Activated CD4-positive, alpha-beta T cell treated with anti-CD3 and anti-CD28 coated beads, Interleukin-2, amount 10 ng/mL, durations not matched to agents 7 days and 5 days (primary cell): ENCODE measurements around the gene EEF2. TPM values are rescaled to one million over a fixed set of nuclear protein-coding genes. Genes with fewer than 3 reads are reported as not detected.

Experiments
- CTCF ChIA-PET: fragments of 350-600 bp; sonication (Branson Sonifier 250); formaldehyde crosslinking; loops from one replicate; lab custom pipeline; 2021; ENCODE audit warnings: antibody characterized with exemption; lab: Charles Lee
- POLR2A ChIA-PET: fragments of 350-600 bp; sonication (Branson Sonifier 250); formaldehyde crosslinking; loops from one replicate; lab custom pipeline; 2021; ENCODE audit warnings: antibody characterized with exemption; lab: Charles Lee
- DNase-seq: peaks from one replicate; pipeline ENCODE4 v3.0.0-alpha.2; 2020
- H3K27ac Mint-ChIP-seq: one replicate; pipeline ENCODE4 v1.8.0; 2021; ENCODE audit warnings: mild to moderate bottlenecking, moderate library complexity, mixed read lengths
- H3K27me3 Mint-ChIP-seq: one replicate; pipeline ENCODE4 v1.8.0; 2021; ENCODE audit warnings: mixed read lengths
- H3K36me3 Mint-ChIP-seq: one replicate; pipeline ENCODE4 v1.8.0; 2021; ENCODE audit warnings: low read depth, mixed read lengths
- H3K4me1 Mint-ChIP-seq: one replicate; pipeline ENCODE4 v1.8.0; 2021; ENCODE audit warnings: mixed read lengths
- H3K4me3 Mint-ChIP-seq: one replicate; pipeline ENCODE4 v1.8.0; 2021; ENCODE audit warnings: mild to moderate bottlenecking, moderate library complexity, mixed read lengths
- H3K9me3 Mint-ChIP-seq: one replicate; pipeline ENCODE4 v1.8.0; 2021; ENCODE audit warnings: mixed read lengths
- microRNA-seq: library from miRNA; unstranded; fragments of <30 nt; microRNA quantifications from one replicate; pipeline ENCODE4 v1.2.0, GENCODE V29; 2021; ENCODE audit warnings: borderline microRNAs expressed, borderline replicate concordance
- total RNA-seq, 2 experiments: library from RNA; stranded (reverse); gene quantifications; one replicate each; pipeline ENCODE4 v1.2.3, GENCODE V29; 2021

EEF2 gene
- total RNA-seq, 2 experiments from 2014 or later = 1,428 to 1,492 TPM

DNA sequence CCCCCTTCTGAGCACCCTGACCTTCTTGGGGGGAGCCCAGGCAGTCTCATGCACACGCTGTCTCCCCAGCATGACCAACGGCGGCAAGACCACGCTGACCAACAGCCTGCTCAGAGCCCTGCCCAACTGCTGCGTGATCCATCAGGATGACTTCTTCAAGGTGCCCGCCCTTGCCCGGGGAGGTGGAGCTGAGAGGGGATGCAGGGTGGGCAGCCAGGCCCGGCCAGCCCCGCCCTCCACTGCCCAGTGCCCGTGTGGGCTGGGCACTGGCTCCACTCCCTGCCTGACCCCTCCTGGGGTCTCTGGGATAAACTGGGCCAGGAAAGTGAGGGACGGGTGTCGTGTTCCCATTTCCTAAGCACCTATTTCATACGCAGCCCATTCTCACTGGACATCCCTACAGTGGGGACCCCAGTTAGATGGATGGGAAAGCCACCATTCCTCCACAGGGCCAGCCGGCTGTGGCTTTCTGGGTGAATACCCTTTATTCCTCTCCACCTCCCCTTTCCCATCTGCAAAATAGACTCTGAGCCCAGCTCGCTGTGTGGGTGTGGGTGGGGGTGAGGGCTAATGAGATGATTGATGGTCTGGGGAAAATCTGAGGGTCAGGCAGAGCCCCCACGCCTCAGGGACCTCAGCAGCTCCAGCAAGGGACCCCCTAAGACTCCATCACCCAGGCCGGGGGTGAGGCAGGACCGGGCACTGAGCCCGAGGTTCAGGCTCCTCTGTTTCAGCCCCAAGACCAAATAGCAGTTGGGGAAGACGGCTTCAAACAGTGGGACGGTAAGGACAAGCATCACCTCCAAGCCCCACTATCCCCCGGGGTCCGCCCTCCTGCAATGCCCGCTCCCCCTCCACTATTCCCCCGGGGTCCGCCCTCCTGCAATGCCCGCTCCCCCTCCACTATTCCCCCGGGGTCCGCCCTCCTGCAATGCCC, 48.5 kb downstream of the EEF2 start:
- ChIA-PET POLR2A (no interaction called here), CTCF (no interaction called here)
- H3K27me3 Mint-ChIP-seq = peaks cover 15% of the 10 kb centered on the region
- DNase-seq = no peak
- H3K36me3 Mint-ChIP-seq = no peaks in the 10 kb centered on the region
- no peaks in the 10 kb centered on the region for H3K9me3 Mint-ChIP-seq
- H3K4me3 Mint-ChIP-seq = no peak overlapping the region
- H3K27ac Mint-ChIP-seq = no peak overlapping the region
- no peaks in the 10 kb centered on the region for H3K4me1 Mint-ChIP-seq

DNA sequence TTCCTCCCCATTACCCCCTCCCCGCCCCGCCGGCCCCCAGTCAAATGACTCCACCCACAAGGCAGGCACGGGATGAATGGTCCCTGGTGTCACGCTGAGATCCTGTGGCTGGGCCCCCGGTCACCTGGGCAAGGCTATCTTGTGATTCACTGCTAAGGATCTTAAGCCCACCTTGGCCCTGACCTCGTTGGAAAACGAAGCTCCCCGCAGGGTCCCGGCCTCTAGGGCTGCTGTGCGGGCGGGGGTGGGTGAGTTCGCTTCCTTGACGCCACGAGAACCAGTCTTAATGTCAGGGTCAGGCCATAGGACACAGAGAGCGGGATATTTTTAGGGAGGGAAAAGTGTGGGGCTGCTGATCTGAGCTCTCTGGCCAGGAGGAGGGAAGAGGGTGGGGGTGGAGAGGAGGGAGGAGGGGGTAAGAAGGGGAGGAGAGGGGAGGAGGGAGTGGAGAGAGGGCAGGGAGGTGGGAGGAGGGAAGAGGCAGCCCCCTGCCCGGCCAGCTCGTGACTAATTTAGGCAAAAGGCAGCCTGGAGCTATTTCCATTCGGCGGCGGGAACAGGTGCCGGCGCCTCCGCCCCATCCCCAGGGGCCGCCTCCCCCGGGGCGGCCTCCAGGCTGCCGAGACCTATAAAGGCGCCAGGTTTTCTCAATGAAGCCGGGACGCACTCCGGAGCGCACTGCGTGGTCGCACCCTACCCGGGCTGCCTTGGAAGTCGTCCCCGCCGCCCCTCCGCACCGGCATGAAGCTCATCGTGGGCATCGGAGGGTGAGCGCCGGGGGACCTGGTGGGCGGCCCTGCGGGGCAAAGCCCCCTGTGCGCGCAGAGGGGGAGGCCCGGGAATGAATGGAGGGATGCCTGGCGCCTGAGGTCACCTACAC, 52.1 kb downstream of the EEF2 start, which contains the start of gene NMRK2:
Gene NMRK2 (plus strand): TSS at position 139 of the 880 bp plus-strand sequence. CDS start 603 bp downstream, at position 742.
- Mint-ChIP-seq H3K9me3 (no peaks in the 10 kb centered on the region), H3K27me3 (peaks cover 21% of the 10 kb centered on the region), H3K4me3 (no peak within 1 kb of the TSS), H3K27ac (no peak within 1 kb of the TSS), H3K36me3 (no peaks in the 10 kb centered on the region), H3K4me1 (no peaks in the 10 kb centered on the region)
- POLR2A ChIA-PET = no interaction called here
- DNase-seq = no peak
- CTCF ChIA-PET = no interaction called here

DNA sequence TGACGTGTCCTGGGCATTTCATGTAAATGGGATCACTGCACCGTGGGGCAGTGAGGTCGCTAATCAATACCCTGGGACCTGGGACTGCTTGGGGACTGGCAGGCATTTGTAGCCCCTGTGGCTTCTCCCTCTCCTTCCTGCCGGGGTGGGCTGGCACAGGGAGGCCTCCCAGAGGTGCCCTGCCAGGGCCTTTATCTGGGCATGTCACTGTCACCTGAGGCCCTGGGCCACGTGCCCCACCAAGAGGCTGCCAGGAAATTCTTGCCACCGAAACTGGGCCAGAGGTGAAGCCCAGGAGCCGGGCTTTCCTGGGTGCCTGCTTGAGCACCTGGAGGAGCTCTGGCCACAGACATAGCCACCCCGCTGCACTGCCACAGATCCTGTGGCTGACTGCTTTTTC, 54.2 kb downstream of the EEF2 start:
- POLR2A ChIA-PET = no interaction called here
- peaks cover 21% of the 10 kb centered on the region for H3K27me3 Mint-ChIP-seq

More for the DNA sequence above, 54.2 kb downstream of the EEF2 start:
- no peak for DNase-seq
- H3K4me1 Mint-ChIP-seq = no peaks in the 10 kb centered on the region
- CTCF ChIA-PET = no interaction called here
- H3K9me3 Mint-ChIP-seq = no peaks in the 10 kb centered on the region
- H3K27ac Mint-ChIP-seq = no peak overlapping the region
- H3K4me3 Mint-ChIP-seq = no peak overlapping the region
- H3K36me3 Mint-ChIP-seq = no peaks in the 10 kb centered on the region

Small RNA genes within 50 kb of the gene (microRNA-seq; reads per million reads assigned to microRNA genes)
- gene MIR637 = not detected

Other genes starting within 250 kb of the EEF2 start
- gene APBA3, start 223.8 kb downstream of the EEF2 start, total RNA-seq = 10 to 100 TPM; 45.8 to 46.2 TPM
- 10 to 100 TPM; 78.4 to 81.3 TPM for gene MRPL54, start 222.8 kb downstream of the EEF2 start, total RNA-seq
- not detected for gene RAX2, start 213.2 kb downstream of the EEF2 start, total RNA-seq
- 10 to 100 TPM; 14.8 to 18.3 TPM for gene MATK, start 199.1 kb downstream of the EEF2 start, total RNA-seq
- under 1 TPM in 1 of 2 experiments, not detected in 1; 0.37 TPM for gene ZFR2, start 116.4 kb downstream of the EEF2 start, total RNA-seq
- gene ATCAY, start 104.8 kb downstream of the EEF2 start, total RNA-seq = not detected
- gene NMRK2, start 52.4 kb downstream of the EEF2 start, total RNA-seq = not detected
- gene DAPK3, start 14.4 kb downstream of the EEF2 start, total RNA-seq = 10 to 100 TPM; 35.5 to 41.8 TPM
- 10 to 100 TPM; 33.3 to 40.4 TPM for gene PIAS4, start 22.3 kb upstream of the EEF2 start, total RNA-seq
- 10 to 100 TPM; 39.4 to 47.5 TPM for gene ZBTB7A, start 81.4 kb upstream of the EEF2 start, total RNA-seq
- 100 to 1,000 TPM; 175 to 202 TPM for gene MAP2K2, start 138.7 kb upstream of the EEF2 start, total RNA-seq
- gene CREB3L3, start 168.2 kb upstream of the EEF2 start, total RNA-seq = under 1 TPM in 1 of 2 experiments, not detected in 1; 0.07 TPM
- 10 to 100 TPM; 31.3 to 35.2 TPM for gene SIRT6, start 197.1 kb upstream of the EEF2 start, total RNA-seq
- gene ANKRD24, start 197.2 kb upstream of the EEF2 start, total RNA-seq = under 1 TPM; 0.60 to 0.72 TPM
- gene EBI3, start 244.1 kb upstream of the EEF2 start, total RNA-seq = 1 to 10 TPM in 1 of 2 experiments, under 1 TPM in 1; 0.27 to 1.2 TPM